ENCODE results near the gene NRG2.

GRCh38 chr5:139843991-139844390, 199.1 kb downstream of the NRG2 start:
- no peak for TF ChIP-seq POLR2A (IDR thresholded peaks at IDR 0.05)
- TF ChIP-seq CTCF (IDR thresholded peaks at IDR 0.05), result no peak
